Bronchial epithelial cell (primary cell): ENCODE measurements around the gene TMSB4X. TPM values are rescaled to one million over a fixed set of nuclear protein-coding genes. Genes with fewer than 3 reads are reported as not detected.

Experiments used
- DNase-seq: peaks from one replicate; pipeline ENCODE4 v3.0.0-alpha.2; 2010; ENCODE audit warnings: low read depth
- FAIRE-seq: peaks from 2 replicates; lab custom pipeline; 2011; peaks lifted over from hg19 to GRCh38; lab: Jason Lieb, UNC
- H3K27me3 ChIP-seq: 2 replicates; pipeline ENCODE4 v1.5.1; 2011; ENCODE audit warnings: low read length; ENCODE audit not compliant: control insufficient read depth, insufficient read depth
- H3K36me3 ChIP-seq: 2 replicates; pipeline ENCODE4 v1.5.1; 2011; ENCODE audit warnings: low read length; ENCODE audit not compliant: control insufficient read depth, insufficient read depth
- H3K4me3 ChIP-seq: 2 replicates; pipeline ENCODE4 v1.5.1; 2011; ENCODE audit warnings: mild to moderate bottlenecking, low read depth, low read length, control low read depth
- total RNA-seq: library from RNA; depleted of rRNA; stranded (reverse); fragments of >200 nt; gene quantifications from 2 replicates; pipeline ENCODE4 v1.2.1, GENCODE V29; 2014
- TF ChIP-seq, protein P1 (sequence below): IDR thresholded peaks from 2 replicates; pipeline ENCODE4 v1.5.1; 2011; ENCODE audit warnings: mild to moderate bottlenecking, moderate library complexity, low read length, control low read depth, inconsistent platforms; ENCODE audit not compliant: insufficient read depth, severe bottlenecking

Gene TMSB4X
- total RNA-seq, 1 donor from 2014 or later, result 3,174 TPM

DNA sequence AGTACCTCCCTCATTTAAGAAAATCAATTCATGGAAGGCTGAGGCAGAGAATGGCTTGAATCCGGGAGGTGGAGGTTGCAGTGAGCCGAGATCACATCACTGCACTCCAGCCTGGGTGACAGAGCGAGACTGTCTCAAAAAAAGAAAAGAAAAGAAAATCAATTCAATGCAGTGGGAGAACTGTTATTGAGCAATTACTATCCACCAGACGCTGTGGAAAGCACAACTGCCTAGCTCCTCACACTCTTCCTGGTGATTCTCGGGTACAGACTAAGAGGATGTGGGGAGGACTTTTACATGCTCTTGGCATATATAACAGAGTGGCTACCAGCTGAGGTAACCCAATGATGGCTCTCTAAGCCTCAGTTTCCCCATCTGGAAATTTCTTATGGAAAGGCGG, 2.7 kb upstream of the TMSB4X start:
- FAIRE-seq, result no peak
- TF ChIP-seq, protein P1, sequence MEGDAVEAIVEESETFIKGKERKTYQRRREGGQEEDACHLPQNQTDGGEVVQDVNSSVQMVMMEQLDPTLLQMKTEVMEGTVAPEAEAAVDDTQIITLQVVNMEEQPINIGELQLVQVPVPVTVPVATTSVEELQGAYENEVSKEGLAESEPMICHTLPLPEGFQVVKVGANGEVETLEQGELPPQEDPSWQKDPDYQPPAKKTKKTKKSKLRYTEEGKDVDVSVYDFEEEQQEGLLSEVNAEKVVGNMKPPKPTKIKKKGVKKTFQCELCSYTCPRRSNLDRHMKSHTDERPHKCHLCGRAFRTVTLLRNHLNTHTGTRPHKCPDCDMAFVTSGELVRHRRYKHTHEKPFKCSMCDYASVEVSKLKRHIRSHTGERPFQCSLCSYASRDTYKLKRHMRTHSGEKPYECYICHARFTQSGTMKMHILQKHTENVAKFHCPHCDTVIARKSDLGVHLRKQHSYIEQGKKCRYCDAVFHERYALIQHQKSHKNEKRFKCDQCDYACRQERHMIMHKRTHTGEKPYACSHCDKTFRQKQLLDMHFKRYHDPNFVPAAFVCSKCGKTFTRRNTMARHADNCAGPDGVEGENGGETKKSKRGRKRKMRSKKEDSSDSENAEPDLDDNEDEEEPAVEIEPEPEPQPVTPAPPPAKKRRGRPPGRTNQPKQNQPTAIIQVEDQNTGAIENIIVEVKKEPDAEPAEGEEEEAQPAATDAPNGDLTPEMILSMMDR, result no peak
- peaks cover 3% of the 10 kb centered on the region for H3K36me3 ChIP-seq
- no peak overlapping the region for H3K4me3 ChIP-seq
- no peaks in the 10 kb centered on the region for H3K27me3 ChIP-seq
- no peak for DNase-seq

DNA sequence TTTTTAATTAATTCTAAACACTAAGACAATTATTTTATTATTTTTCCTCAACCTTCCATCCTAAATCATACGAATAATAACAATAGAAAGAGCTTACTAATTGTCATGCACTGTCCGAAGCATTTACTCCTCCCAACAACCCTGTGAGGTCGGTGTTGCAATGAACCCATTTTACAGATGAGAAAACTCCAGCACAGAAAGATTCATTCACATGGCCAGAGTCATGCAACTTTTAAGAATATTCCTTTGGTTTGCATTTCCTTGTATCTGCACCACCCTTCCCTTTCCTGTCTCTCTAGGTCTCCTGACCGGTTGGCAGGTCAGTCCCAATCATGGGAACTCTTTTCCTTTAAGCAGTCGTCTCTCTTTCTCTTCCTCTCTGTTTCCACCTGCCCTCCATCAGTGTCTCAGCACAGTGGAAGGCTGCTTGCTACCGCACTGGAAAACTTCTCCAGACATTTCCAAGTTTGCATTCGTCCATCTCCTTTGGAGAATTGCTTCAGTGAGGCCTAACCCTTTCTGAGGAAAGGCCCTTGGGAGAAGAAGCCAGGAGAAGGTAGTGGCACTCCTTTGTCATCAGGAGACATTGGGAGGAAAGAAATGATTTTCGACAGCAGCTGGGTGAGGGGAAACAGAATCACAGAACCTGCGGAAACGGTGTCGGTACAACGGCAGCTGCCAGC, 1.9 kb upstream of the TMSB4X start:
- peaks cover 3% of the 10 kb centered on the region for H3K36me3 ChIP-seq
- no peak for DNase-seq
- no peaks in the 10 kb centered on the region for H3K27me3 ChIP-seq
- no peak for FAIRE-seq
- TF ChIP-seq, protein P1, result no peak
- H3K4me3 ChIP-seq, result no peak overlapping the region

GRCh38 chrX:12973561-12974304, 1.2 kb upstream of the TMSB4X start:
- no peak for FAIRE-seq
- Histone ChIP-seq H3K27me3 (no peaks in the 10 kb centered on the region), H3K36me3 (peaks cover 3% of the 10 kb centered on the region), H3K4me3 (no peak overlapping the region)
- DNase-seq, result no peak
- TF ChIP-seq, protein P1, result no peak

DNA sequence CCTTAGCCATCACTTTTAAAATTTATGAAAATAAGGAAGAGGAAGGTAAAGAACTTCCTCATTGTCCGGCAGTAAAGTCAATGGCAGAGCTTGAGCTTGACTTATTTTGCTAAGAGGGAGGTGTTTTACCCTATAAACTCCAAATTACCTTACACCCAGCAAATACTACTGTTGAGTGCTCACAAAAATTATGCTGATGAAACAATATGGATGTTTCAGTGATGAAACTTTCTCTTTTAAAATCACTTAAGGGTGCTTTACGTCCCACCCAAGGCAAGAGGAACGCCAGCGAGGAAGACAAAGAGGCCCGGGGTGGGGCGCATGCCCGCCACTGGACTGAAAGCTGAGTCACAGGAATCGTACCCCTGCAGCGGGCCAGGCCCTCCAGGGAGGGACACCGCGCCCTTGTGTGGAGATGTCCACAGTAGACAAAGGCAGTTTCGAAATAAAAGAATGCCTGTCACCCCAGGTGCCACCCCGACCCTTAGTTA, 560 bp upstream of the TMSB4X start:
- TF ChIP-seq, protein P1, result no peak
- Histone ChIP-seq H3K4me3 (peak overlapping the region; percentile 86), H3K36me3 (peaks cover 3% of the 10 kb centered on the region), H3K27me3 (no peaks in the 10 kb centered on the region)
- DNase-seq (peak; percentile 59), FAIRE-seq (no peak)

GRCh38 chrX:12975670-12975965, 708 bp downstream of the TMSB4X start:
- Histone ChIP-seq H3K36me3 (peaks cover 3% of the 10 kb centered on the region), H3K4me3 (peak overlapping the region; percentile 86), H3K27me3 (no peaks in the 10 kb centered on the region)
- TF ChIP-seq, protein P1, result no peak
- FAIRE-seq, result no peak
- no peak for DNase-seq
